ENCODE measurements around the gene HSPA9. TPM values are rescaled to one million over a fixed set of nuclear protein-coding genes. Genes with fewer than 3 reads are reported as not detected.

HSPA9 gene
- total RNA-seq, 4 donors from 2014 or later: 128 to 254 (median 154) TPM

DNA sequence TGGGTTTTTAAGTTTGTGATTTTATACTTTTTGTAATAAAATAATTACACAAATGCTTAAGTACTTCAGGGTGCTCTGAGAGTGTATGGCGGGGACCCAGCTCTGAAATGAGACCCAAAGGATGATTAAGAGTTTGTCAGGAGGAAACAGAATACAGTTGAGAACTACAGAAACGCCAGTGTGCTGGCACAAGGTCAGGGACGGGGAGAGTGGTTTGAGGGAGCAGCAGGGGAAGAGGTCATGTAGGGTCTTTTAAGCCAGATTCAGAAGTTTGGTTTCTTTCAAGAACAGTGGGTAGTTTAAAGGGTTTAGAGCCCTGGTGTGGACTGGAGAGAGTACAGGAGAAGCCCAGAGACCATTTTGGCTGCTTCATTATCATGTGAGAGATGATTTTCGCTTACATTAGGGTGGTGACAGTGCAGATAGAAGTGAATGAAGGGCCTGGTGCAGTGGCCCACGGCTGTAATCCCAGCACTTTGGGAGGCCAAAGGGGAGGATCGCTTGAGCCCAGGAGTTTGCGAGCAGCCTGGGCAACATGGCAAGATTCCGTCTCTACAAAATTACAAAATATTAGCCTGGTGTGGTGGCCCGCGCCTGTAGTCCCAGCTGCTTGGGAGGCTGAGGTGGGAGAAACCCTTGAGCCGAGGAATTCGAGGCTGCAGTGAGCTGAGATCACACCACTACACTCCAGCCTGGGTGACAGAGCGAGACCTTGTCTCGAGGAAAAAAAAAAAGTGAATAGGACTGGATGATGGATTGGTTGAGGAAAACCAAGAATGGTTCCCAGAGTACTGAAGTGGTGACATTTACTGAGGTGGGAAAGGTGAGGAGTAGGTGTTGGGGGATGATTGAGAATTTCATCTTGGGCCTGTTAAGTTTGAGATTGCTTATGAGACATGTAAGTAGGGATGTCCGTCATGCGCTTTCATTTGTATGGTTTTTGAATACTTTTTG is 30.7 kb downstream of the HSPA9 start:
- Histone ChIP-seq H3K4me1 (peaks cover 8 to 17% of the 10 kb centered on the region in 2 donors), H3K9me3 (no peaks in the 10 kb centered on the region), H3K27ac (peak overlapping the region; percentile 94 to 99), H3K27me3 (no peaks in the 10 kb centered on the region), H3K4me3 (peak overlapping the region; percentile 94 to 95), H3K36me3 (no peaks in the 10 kb centered on the region)
- TF ChIP-seq, protein P1, sequence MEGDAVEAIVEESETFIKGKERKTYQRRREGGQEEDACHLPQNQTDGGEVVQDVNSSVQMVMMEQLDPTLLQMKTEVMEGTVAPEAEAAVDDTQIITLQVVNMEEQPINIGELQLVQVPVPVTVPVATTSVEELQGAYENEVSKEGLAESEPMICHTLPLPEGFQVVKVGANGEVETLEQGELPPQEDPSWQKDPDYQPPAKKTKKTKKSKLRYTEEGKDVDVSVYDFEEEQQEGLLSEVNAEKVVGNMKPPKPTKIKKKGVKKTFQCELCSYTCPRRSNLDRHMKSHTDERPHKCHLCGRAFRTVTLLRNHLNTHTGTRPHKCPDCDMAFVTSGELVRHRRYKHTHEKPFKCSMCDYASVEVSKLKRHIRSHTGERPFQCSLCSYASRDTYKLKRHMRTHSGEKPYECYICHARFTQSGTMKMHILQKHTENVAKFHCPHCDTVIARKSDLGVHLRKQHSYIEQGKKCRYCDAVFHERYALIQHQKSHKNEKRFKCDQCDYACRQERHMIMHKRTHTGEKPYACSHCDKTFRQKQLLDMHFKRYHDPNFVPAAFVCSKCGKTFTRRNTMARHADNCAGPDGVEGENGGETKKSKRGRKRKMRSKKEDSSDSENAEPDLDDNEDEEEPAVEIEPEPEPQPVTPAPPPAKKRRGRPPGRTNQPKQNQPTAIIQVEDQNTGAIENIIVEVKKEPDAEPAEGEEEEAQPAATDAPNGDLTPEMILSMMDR (IDR thresholded peaks at IDR 0.05): no peak
- TF ChIP-seq POLR2A (IDR thresholded peaks at IDR 0.05): no peak
- peak in 1 of 2 donors; percentile 28 for DNase-seq
- intact Hi-C loops (cut with DNase I; ENCODE audit: low total_unique reads): no loop called here

DNA sequence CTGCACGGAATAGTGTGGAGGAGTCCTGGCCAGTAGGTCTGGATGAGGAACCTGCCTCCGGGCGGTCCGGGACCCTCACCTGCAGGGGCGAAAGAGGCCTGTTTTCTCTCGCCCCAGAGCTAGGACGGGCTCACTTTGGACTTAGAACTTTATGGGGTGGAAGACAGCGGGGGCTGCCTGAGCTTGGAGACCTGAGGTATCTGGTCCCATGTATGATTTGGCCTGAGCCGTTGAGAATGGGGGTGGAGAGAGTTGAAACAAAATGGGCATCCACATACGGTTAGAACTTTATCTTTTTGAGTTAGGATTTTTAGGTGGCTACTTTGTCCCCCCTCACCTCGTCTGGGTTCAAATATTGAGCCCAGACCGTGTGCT is 31.5 kb downstream of the HSPA9 start:
- TF ChIP-seq, protein P1 (IDR thresholded peaks at IDR 0.05): no peak
- TF ChIP-seq POLR2A (IDR thresholded peaks at IDR 0.05): no peak
- Histone ChIP-seq H3K27me3 (no peaks in the 10 kb centered on the region), H3K9me3 (no peaks in the 10 kb centered on the region), H3K36me3 (no peaks in the 10 kb centered on the region), H3K27ac (peak overlapping the region; percentile 94 to 99), H3K4me3 (peak overlapping the region; percentile 94 to 95), H3K4me1 (peaks cover 8 to 17% of the 10 kb centered on the region in 2 donors)
- intact Hi-C loops (cut with DNase I; ENCODE audit: low total_unique reads): no loop called here
- no peak for DNase-seq

DNA sequence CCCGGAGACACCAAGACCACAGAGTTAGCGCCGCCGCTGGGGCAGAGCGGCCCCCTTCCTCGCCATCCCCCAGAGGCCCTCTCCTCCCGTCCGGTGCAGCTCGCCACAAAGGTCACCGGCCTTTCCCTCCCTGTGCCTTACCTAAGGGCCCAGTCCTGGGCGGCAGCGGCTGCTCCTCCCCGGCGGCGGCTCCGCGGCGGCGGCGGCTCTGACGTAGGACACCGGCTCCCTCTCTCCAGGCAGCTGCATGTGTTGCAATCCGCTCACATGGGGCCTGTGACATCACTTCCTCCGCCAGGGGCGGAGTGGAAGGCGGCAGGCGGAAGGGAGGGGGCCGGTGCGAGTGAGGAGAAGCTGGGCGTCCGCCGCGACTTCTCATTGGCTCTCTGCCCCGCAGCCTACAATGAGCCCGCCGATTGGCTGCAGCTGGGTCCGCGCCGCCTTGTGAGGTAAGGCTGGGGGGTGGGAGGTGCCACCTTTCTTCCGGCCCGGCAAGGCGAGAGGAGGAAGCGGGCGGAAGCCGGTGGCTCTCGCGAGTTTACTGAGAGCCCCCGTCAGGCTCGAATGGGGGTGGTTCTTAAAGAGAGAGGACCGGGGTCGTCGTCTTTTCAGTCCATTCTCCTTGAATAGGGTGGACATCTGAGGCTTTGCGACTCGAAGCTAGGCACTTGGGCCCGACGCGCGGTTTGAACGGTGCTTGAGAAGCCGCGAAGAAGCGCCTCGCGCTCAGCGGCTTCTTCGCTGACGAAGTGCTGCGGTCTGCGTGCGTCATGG is 32.1 kb downstream of the HSPA9 start, which contains the start of gene ETF1:
Gene ETF1, minus strand, starts transcription at position 281 of the 774 bp plus-strand sequence. CDS start 318 bp downstream, outside the sequence.
- intact Hi-C loops (cut with DNase I; ENCODE audit: low total_unique reads): no loop called here
- peak within 1 kb of the TSS; percentile 94 to 99 for H3K27ac ChIP-seq
- H3K9me3 ChIP-seq: no peaks in the 10 kb centered on the region
- H3K4me1 ChIP-seq: peaks cover 8 to 17% of the 10 kb centered on the region in 2 donors
- peak within 1 kb of the TSS; percentile 94 to 95 for H3K4me3 ChIP-seq
- TF ChIP-seq POLR2A (IDR thresholded peaks at IDR 0.05): peak; percentile 96 to 100
- TF ChIP-seq, protein P1 (IDR thresholded peaks at IDR 0.05): peak in 2 of 4 experiments; percentile 27 to 37
- H3K36me3 ChIP-seq: no peaks in the 10 kb centered on the region
- no peaks in the 10 kb centered on the region for H3K27me3 ChIP-seq
- peak; percentile 100 for DNase-seq

DNA sequence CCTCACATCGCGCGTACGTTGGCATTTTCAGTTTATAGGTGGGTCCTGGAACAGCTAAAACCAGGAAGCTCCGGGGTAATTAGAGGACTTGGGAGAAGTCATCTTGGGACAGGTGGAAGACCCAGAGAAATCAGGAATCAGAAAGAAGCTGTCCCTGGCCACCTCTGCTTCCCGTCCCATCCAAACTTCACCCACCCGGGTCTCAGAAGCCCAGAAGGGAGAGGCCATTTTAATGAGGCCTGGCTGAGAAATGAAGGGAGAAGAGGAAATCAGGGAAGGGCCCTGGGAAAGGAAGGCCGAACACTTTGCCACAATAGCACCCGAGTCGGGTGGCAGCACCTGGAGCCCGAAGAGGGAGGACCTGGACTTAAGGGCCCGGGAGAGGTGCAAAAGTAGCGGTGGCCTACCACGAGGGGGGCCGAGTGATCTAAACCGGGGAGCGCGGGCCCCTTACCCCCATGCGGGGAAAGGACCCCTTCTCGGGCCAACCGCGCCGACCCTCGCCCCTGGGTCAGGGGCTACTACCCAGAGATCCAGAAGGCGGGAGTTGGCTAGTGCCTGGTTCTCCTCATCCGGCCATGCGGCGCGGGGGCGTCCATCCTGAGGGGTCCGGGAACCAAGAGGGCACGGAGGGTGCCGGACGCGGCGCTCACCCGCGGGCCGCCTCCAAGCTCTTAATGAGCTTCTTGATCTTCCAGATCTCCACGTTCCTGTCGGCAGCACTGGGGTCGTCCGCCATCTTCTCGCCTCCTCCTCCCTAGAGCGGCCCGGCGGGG is 32.8 kb downstream of the HSPA9 start:
- Histone ChIP-seq H3K36me3 (no peaks in the 10 kb centered on the region), H3K27ac (peak overlapping the region; percentile 94 to 95), H3K4me3 (peak overlapping the region; percentile 72 to 94), H3K9me3 (no peaks in the 10 kb centered on the region), H3K27me3 (no peaks in the 10 kb centered on the region), H3K4me1 (peaks cover 8 to 17% of the 10 kb centered on the region in 2 donors)
- DNase-seq: no peak
- intact Hi-C loops (cut with DNase I; ENCODE audit: low total_unique reads): no loop called here
- TF ChIP-seq, protein P1 (IDR thresholded peaks at IDR 0.05): no peak
- no peak for TF ChIP-seq POLR2A (IDR thresholded peaks at IDR 0.05)

All from uterus (tissue), 4 donors.